GM21447 (cell line): ENCODE results near the gene PPCS.

Experiments
- ATAC-seq: cut with Tn5 transposase; IDR thresholded peaks from one replicate; pipeline ENCODE4 v1.9.1; 2021; ENCODE audit not compliant: unreplicated experiment

PPCS gene

DNA sequence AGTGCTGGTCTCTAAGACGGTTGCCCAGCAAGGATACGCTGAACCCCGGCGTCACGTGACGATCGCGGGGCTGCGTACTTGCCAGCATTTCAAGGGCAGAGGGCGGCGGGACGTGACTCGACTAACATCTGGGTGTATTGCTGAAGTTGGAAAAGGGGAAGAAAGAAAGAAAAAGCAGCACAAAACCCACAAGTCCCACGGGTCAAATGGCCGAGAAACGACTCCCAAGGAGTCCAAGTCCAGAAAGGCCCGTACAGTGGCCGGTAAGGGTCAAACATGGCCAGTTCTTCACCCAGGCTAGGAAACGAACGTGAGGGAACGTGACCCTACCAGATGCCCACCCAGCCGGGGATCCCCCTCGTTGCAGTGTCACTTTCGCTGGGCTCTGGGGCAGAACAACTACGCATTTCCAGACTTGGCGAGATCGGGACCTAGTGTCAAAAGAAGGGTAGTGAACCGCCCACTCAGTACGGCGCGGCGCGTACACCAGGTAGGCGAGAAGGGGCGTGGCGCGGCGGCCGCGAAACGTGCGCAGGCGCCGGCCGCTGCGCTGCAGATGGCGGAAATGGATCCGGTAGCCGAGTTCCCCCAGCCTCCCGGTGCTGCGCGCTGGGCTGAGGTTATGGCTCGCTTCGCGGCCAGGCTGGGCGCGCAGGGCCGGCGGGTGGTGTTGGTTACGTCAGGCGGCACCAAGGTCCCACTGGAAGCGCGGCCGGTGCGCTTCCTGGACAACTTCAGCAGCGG is at the start of gene PPCS, which contains the start of gene ZMYND12:
PPCS (plus strand) TSS at position 534 of the 744 bp plus-strand sequence; CDS start at position 557, 23 bp downstream.
ZMYND12 (minus strand) TSS at position 13 of the 744 bp plus-strand sequence. CDS start 25 bp downstream, outside the sequence.
- ATAC-seq, result peak; percentile 80

DNA sequence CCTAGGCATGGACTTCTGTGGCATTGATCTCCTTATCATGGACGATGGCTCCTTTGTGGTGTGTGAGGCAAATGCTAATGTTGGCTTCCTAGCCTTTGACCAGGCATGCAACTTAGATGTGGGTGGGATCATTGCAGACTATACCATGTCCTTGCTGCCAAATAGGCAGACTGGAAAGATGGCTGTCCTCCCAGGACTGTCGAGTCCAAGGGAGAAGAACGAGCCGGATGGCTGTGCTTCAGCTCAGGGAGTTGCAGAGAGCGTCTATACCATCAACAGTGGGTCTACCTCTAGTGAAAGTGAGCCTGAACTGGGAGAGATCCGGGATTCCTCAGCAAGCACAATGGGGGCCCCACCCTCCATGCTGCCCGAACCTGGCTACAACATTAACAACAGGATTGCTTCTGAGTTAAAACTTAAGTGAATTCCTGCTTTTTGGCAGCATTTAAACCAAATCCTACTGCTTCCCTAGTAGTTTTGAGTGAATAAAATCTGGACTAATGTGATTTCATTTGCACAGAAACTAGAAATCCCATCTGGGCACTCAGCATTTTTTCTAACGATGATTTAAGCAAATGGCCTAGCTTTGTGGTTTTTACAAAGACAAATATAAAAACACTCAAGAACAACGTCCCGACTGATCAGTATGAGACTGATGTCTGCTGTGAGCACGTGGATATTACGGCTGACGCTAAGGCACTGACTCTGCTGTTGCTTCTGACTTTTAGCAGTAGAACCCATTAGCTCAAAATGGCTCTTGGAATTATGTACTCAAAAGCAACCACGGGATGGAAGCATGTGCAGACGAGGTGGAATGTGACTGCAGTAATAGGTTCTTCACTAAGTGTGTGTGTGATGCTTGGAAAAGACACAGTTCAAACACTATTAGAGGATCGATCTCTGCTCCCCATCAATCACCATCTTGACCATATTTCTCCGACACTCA is 41.5 kb upstream of the PPCS start:
- ATAC-seq, result no peak

DNA sequence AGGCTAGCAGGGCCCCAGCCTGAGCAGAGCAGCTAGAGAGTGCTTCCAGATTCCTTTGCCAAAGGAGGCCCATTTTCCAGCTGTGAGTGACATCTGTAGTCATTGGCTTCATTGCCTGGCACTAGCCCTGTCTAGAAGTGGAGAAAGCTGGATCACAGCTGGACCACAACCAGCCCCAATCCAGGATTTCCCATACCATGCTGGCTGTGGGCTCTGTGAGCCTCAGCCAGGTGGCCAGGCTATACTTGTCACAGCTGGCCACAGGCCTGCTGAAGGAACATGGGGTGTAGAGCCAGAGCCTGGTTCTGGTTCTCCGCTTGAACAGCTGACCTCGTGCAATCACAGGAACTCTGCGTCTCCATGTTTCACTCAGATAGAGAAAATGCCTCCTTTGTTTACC is 39.2 kb upstream of the PPCS start:
- no peak for ATAC-seq

DNA sequence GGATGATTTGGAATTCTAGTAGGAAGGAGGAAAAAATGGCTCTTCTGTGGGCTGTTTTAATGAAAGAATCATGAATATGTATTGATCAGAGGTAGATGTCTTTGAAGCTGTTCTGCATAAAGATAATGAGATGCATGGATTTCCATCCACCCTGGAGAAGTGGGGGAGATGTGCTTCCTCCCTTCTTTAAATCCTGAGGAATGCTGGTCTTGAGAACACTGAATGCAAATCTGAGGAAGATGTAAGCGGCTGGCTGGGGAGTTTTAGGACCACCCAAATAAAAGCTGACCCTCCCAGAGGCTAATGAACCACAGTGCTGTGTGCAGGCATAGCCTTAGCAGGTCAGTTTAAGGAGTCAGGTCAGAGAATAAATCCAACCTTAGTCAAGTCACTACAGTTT is 37.8 kb upstream of the PPCS start:
- no peak for ATAC-seq

DNA sequence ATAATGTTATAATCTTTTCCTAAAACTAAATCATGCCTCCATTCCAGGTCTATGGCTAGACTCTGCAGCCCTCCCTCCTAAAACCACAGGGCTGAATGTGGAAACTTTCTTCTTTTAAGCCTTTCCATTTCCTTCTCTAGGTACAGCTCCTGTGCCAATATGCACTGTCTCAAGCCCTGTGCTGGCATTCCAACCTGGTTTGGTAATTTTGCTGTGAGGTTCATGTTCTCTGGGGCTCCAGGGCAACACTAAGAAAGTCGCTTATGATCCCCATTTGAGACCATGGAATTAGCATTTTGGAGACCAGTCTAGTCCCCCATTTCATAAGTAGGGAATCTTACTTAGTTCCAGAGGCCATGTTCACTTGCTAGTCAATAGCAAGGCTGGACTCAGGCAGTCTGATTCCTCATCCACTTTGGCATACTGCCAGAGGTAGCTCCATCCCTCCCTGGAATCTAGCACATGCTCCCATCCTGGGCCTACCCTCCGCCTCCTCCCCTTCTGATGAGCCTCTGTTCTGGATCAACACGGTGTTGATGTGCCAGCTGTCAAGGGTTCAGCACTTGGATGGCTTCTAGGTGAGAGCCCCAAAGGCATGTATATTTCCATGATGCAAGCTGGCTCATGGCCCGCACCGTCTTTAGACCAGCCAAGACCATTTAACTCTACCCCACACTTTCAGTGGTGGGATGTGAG is 37.1 kb upstream of the PPCS start:
- ATAC-seq, result no peak

DNA sequence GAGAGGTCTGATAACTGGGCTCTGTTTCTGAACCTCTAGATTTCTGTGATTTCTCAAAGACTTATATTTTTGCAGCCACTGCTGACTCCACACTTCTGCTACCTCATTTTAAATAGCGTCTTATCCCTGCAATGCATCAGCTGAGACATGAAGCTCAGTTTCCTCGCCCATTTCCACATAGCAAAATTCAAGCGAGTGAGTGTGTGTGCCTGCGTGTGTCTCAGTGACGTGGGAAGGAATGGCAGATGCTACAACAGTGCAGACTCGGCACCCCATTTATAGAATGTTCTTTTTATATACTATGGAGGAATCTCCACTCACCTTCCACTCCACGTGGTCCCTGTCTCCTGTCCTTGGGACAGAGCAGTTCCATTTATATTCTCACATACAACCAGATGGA is 36.2 kb upstream of the PPCS start:
- no peak for ATAC-seq

DNA sequence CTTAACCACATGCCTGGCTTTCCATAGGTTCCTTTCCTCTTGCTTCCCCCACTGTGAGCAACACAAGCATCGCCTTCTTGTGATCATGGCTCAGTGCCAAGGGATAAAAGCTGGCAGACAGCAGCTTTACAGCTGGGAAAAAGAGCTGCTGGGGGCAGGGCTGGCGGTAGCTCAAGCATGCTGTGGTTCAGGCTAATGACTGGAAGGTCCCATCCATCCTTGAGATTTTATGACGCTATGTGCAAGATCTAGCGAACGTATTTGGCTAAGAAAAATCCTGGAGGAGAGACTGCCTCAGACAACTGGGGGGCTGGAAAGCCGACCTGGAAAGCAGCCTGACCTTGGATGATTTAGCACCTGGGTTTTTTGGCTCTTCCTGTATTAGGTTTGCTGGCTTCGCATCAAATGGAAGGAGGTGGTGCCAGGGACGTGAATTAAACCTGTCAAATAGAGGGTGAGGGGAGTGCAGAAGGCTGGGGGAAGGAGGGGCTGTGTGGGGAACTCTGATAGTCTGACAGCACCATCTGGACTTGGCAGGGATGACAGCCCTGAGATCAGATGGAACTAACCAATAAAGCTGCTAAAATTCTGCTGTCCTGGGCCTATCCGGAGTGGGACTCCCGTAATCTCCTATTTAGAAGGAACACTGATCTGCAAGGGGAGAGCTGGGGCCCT is 35.3 kb upstream of the PPCS start:
- no peak for ATAC-seq

DNA sequence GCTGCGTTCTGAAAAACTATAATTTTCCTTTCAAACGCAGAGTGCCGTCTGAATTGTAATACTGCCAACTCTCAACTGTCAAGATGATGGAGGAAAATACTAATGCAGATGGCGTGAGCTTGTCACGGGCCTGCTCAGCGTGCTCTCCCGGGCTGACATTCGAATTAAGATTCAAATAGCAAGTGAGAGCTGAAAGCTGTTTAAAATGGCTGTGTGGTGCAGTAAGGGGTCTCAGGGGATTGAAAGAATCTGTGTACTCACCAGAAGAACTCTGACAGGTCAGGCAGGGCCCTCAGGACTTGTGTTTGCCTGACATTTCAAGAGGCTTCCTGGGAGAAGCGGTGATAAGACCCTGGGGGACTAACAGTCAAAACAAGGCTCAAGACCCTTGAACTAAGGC is 33.6 kb upstream of the PPCS start:
- no peak for ATAC-seq

DNA sequence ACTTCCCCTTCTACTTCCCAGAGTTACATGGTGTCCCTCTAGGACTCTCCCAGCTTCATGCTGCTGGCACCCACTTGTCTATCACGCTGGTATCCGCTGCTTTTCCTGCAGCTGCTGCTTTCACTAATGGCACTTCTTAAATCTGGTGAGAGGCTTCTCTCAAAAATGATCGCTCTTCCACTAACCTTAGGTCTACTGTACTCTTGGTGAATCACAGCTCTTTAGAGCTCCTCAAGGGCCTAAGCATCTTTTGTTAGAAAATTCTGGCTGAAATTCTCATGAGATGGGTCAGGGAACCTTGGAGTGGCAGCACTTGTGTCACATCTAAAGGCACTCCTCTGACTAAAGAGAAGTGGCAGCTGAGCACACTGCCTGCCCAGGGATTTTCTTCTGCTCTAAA is 32.7 kb upstream of the PPCS start:
- ATAC-seq, result no peak

DNA sequence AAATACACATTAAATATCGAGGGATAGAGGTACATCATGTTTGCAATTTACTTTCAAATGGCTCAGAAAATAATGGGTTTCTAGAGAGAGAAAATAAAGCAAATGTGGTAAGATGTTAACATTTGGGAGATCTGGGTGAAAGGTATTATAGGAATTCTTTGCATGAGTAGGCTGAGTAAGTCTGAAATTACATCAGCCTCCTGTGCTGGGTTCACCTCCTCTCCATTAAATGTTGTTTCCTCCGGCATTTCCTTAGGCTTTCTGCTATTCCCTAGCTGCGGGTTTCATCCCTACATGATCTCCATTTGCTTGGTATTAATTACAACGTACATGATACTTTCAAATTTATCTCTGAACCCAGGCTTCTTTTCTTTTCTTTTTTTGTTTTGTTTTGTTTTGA is 32.1 kb upstream of the PPCS start:
- ATAC-seq, result no peak

DNA sequence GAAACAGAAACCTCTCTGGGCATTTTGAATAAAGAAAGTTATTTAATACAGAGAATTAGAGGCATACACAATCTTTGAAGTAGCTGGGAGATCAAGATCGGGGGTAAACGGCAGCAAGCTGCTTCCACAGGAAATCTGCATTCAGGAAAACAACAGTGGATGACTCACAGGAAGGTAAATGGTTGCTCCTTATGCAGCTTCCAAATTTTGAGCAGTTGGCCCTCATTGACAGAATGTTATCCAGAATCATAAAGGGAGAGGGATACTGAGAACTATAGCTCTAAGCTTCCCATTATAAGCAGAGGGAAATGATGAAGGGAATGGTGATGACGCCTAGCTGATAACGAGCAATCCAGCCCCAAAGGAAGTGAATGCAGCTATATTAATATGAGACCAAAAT is 29.1 kb upstream of the PPCS start:
- no peak for ATAC-seq

DNA sequence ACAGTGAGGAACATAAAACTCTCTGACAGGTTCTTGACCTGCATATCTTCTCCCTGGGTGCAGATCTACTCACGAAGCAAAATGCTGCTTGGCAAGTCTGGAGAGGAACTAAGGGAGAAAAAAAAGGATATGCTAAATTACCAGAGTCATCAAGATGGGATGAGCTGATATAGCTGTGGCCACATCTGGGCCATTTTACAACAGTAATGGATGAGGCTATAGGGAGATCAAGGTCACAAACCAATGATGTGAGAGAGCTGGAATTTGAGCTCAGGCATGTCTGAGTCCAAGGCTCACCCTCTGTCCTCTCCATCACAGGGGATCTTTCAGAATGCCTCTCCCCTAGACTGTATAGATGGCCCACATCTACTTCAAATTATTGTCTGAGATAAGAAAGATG is 26.7 kb upstream of the PPCS start:
- ATAC-seq, result no peak

DNA sequence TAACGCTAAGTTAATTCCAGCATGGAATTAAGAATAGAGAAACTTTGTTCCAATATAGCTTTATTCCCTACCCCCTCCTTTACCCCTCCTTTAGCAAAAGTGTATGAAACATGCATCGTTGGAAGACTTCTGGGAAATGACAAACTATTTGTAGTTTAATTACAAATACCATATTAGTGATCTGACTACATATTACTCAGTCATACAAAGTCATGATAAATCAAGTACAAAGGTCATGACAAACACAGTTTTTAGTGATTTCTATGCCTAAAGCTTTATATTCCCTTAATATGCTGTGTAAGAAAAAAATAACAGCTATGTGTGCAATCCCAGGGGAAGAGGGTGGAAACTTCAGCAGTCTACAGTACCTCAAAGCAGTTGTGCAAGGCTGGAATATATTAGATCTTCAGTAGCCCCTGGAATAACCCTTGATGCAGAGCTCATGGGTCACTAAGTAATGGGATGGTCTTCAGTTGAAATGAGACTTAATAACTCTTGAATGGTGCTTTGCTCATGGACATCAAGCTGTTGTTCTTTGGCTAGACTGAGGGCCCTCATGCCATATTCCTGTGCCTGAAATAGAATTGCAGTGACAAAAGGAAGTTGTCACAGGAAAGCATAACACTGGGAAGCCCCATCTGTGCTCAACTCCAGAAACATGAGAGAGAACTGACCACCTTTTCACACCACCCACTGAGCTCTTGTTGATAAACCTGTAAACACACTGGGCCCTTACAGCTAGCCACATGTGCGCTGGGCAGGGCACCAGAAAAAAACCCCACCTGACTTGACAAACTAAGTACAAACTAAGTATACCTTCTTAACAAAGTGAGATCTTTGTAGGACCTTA is 25.8 kb upstream of the PPCS start:
- ATAC-seq, result no peak

DNA sequence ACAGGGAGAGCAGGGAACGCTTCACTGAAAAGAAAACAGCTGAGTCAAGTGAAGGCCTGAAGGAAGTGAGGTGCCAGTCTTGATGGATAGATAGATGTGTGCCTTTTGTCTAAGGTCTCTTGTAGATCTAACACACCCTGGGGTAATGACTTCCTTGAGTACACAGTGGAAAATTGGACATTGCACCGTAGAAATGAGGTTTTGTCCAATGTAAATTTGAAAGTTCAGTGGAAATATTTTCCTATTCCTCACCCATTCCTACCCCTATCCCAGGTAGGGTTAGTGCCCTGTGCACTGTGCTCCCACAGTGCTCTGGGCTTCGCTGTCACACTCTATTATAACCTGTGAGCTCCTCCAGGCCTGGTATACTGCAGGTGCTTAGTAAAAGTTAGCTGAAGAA is 24.8 kb upstream of the PPCS start:
- no peak for ATAC-seq

DNA sequence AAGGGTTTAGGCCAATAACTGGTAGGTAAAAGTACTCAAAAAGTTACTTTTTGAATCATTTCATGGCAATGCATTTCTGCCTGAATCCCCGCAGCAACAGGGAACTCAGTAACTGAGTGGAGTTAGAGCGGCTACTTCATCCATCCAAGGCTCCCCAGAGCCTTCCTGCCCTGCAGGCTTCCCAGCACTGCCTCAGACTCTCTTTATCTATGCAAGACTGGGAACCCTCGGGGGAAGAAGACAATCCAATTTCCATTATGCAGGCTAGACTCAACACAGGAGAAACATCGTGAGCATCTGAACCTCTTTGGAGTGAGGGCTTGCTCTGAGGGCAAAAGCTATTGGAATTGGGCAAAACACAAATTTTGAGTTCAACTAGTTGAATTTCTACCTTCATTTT is 23.6 kb upstream of the PPCS start:
- ATAC-seq, result no peak

DNA sequence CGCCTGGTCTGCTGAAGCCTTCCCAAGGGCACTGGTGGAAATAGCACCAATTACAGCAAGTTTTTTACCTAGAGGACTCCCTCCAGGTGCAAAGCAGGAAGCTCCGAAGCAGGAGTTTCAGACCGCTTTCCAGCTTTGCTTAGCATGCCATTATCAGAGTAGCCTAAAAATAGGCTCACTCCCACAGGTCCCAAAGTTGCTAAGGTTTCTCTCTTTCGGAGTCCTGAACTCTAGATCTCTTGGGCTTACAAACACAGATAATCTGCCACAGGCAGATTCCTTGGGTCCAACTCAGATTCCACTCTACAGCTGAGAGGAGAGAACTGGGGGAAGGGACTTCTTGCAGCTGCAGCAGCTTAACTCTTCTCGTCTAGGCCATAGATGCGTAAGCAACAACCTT is 23.0 kb upstream of the PPCS start:
- ATAC-seq, result no peak

DNA sequence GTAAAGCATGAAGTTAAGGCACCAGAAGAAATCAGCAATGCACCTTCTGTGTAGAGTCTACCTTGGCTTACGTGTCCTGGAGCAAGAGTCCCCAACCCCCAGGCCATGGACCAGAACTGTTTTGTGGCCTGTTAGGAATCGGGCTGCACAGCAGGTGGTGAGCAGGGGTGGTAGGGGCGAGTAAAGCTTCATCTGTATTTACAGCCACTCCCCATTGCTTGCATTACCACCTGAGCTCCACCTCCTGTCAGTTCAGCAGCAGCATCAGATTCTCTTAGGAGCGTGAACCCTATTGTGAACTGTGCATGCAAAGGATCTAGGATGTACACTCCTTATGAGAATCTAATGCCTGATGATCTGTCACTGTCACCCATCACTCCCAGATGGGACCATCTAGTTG is 22.0 kb upstream of the PPCS start:
- ATAC-seq, result no peak

DNA sequence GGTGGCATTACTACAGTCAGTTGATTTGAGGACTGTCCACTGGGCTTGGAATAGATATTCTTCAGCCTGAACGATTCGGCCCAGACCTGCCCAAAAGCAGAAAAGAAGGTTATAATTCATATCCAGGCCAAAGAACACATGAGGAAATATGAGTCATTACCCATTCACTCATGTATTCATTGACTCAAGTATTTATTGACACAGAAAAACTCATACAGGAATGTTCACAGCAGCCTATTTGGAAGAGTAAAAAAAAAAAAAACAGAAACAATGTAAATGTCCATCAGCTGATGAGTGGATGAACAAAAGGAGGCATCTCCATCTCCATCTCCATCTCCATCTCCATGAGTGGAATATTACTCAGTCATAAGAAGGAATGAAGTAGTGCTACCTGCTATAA is 16.4 kb upstream of the PPCS start:
- no peak for ATAC-seq

DNA sequence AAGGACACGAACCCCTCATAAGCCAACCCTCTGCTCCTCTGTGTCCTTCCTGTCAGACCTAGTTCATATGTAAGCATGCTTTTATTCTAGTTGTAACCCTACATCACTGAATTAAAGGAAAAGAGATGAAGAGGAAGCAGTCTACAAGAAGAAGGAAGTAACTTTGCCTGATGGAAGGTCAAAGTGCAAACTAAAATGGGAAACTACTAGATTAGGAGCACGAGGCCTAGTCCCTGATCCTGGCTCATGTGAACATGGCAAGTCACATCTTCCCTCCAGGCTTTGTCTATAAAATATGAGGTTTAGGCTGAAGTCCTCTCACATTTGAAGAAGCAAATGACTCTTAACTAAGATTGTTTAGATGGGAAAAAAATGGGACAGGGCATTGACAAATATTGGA is 13.7 kb upstream of the PPCS start:
- ATAC-seq, result no peak

DNA sequence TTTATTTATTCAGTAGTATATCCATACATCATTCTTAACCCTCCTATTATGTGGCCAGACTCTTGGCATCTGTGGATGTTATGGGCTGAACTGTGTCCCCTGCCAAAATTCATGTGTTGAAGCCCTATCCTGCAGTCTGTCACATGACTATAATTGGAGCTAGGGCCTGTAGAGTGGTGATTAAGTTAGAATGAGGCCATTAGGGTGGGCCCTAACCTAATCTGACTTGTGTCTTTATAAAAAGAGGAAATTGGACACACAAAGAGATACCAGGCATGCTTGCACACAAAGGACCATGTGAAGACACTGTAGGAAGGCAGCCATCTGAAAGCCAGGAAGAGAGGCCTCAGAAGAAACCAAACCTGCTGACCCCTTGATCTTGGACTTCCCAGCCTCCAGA is 7.1 kb upstream of the PPCS start:
- ATAC-seq, result no peak
